Lower lobe of right lung (tissue), 2 donors: Measurements from ENCODE around the gene ZBTB32. TPM values are rescaled to one million over a fixed set of nuclear protein-coding genes. Genes with fewer than 3 reads are reported as not detected.

Source experiments
- ATAC-seq, 2 donors: fragments of 200-7000 bp; cut with Tn5 transposase; one replicate each; pipeline ENCODE4 v1.9.1; 2020 to 2022; ENCODE audit warnings: mild to moderate bottlenecking in 2 of 2, moderate library complexity in 2 of 2
- DNase-seq: peaks from one replicate; pipeline ENCODE4 v3.0.0-alpha.2; 2020
- H3K27ac ChIP-seq: fragments of 200-600 bp; one replicate; pipeline ENCODE4 v1.8.0; 2022
- H3K27me3 ChIP-seq: fragments of 200-600 bp; one replicate; pipeline ENCODE4 v1.8.0; 2022; ENCODE audit warnings: low read depth
- H3K36me3 ChIP-seq: fragments of 200-600 bp; one replicate; pipeline ENCODE4 v1.8.0; 2022; ENCODE audit warnings: mild to moderate bottlenecking
- H3K4me1 ChIP-seq: fragments of 200-600 bp; one replicate; pipeline ENCODE4 v1.8.0; 2022
- H3K4me3 ChIP-seq: fragments of 200-600 bp; one replicate; pipeline ENCODE4 v1.8.0; 2022; ENCODE audit warnings: mild to moderate bottlenecking
- H3K9me3 ChIP-seq: fragments of 200-600 bp; one replicate; pipeline ENCODE4 v1.8.0; 2022
- intact Hi-C: fragments of 100-400 bp; cut with DNase I; formaldehyde crosslinking; loops from one replicate; pipeline ENCODE4 v1.11.0; 2022
- total RNA-seq: library from RNA; stranded (reverse); fragmentation: NEBNext Ultra II Directional; extraction: Animal tissue kit (Norgen Biotek cat#: 25700); gene quantifications from one replicate; pipeline ENCODE4 v1.2.1, GENCODE V29; 2021
- TF ChIP-seq, protein P1 (sequence below): fragments of 200-600 bp; IDR thresholded peaks from one replicate; pipeline ENCODE4 v1.8.0; 2022; ENCODE audit warnings: antibody characterized with exemption, mild to moderate bottlenecking
- donor health status: DM: no; HTN: yes; CAD: no; lungs with severe emphysema.

The ZBTB32 gene
- total RNA-seq, 1 donor from 2014 or later = 0.21 TPM

- Histone ChIP-seq H3K27ac (no peak overlapping the region), H3K9me3 (no peaks in the 10 kb centered on the region), H3K4me3 (no peak overlapping the region), H3K27me3 (no peaks in the 10 kb centered on the region), H3K36me3 (no peaks in the 10 kb centered on the region), H3K4me1 (peaks cover 11% of the 10 kb centered on the region)
- intact Hi-C loops = no loop called here
- TF ChIP-seq, protein P1, sequence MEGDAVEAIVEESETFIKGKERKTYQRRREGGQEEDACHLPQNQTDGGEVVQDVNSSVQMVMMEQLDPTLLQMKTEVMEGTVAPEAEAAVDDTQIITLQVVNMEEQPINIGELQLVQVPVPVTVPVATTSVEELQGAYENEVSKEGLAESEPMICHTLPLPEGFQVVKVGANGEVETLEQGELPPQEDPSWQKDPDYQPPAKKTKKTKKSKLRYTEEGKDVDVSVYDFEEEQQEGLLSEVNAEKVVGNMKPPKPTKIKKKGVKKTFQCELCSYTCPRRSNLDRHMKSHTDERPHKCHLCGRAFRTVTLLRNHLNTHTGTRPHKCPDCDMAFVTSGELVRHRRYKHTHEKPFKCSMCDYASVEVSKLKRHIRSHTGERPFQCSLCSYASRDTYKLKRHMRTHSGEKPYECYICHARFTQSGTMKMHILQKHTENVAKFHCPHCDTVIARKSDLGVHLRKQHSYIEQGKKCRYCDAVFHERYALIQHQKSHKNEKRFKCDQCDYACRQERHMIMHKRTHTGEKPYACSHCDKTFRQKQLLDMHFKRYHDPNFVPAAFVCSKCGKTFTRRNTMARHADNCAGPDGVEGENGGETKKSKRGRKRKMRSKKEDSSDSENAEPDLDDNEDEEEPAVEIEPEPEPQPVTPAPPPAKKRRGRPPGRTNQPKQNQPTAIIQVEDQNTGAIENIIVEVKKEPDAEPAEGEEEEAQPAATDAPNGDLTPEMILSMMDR = no peak
- DNase-seq (no peak), ATAC-seq (no peak)
Measured at GRCh38 chr19:35712567-35713505, 8.5 kb downstream of the ZBTB32 start.

DNA sequence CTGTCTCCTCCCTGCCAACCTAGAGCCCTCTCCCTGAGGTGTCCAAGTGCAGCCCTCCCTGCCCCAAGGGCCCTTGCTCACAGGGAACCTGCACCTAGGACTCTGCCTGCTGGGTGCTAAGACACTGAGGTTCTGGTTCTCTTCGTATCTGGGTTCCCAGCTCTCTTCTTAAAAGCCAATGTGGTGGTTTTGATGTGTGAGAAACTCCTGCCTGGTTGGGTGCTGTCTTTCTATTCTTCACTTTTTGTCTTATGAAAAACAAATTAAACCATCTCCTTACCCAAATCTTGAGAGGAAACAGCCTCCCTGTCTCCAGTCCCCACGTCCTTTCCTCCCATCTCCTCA is 9.1 kb downstream of the ZBTB32 start:
- DNase-seq = no peak
- no peak overlapping the region for H3K27ac ChIP-seq
- TF ChIP-seq, protein P1 = no peak
- H3K4me3 ChIP-seq = no peak overlapping the region
- intact Hi-C loops = no loop called here
- no peaks in the 10 kb centered on the region for H3K27me3 ChIP-seq
- no peak for ATAC-seq
- H3K4me1 ChIP-seq = peaks cover 12% of the 10 kb centered on the region
- no peaks in the 10 kb centered on the region for H3K36me3 ChIP-seq
- no peaks in the 10 kb centered on the region for H3K9me3 ChIP-seq

- H3K9me3 ChIP-seq = no peaks in the 10 kb centered on the region
- no peak overlapping the region for H3K4me3 ChIP-seq
- intact Hi-C loops = no loop called here
- H3K36me3 ChIP-seq = no peaks in the 10 kb centered on the region
- DNase-seq = no peak
- TF ChIP-seq, protein P1 = no peak
- no peak for ATAC-seq
- no peaks in the 10 kb centered on the region for H3K27me3 ChIP-seq
- H3K4me1 ChIP-seq = peaks cover 17% of the 10 kb centered on the region
- H3K27ac ChIP-seq = no peak overlapping the region
Measured at GRCh38 chr19:35713904-35714495, 9.6 kb downstream of the ZBTB32 start.

- intact Hi-C loops = no loop called here
- Histone ChIP-seq H3K27ac (peak overlapping the region; percentile 28), H3K4me3 (no peak overlapping the region), H3K27me3 (no peaks in the 10 kb centered on the region), H3K9me3 (no peaks in the 10 kb centered on the region), H3K36me3 (peaks cover 2% of the 10 kb centered on the region), H3K4me1 (peaks cover 25% of the 10 kb centered on the region)
- ATAC-seq (no peak), DNase-seq (no peak)
- TF ChIP-seq, protein P1 = no peak
Measured at GRCh38 chr19:35714601-35715354, 10.4 kb downstream of the ZBTB32 start.

GRCh38 chr19:35715355-35715809 is 11.0 kb downstream of the ZBTB32 start:
- Histone ChIP-seq H3K36me3 (peaks cover 8% of the 10 kb centered on the region), H3K4me1 (peaks cover 26% of the 10 kb centered on the region), H3K9me3 (no peaks in the 10 kb centered on the region), H3K27ac (peak overlapping the region; percentile 84), H3K27me3 (no peaks in the 10 kb centered on the region), H3K4me3 (peak overlapping the region; percentile 87)
- ATAC-seq = no peak
- no peak for DNase-seq
- intact Hi-C loops = no loop called here
- TF ChIP-seq, protein P1 = no peak
